ENCODE measurements around the gene MFSD1. TPM values are rescaled to one million over a fixed set of nuclear protein-coding genes. Genes with fewer than 3 reads are reported as not detected.

Gene MFSD1
- total RNA-seq, 4 donors from 2014 or later, result 9.2 to 86.6 (median 64.0) TPM

GRCh38 chr3:158847885-158848284 is 46.0 kb downstream of the MFSD1 start:
- Histone ChIP-seq H3K36me3 (no peaks in the 10 kb centered on the region), H3K27ac (no peak overlapping the region), H3K4me3 (no peak overlapping the region), H3K4me1 (no peaks in the 10 kb centered on the region), H3K27me3 (no peaks in the 10 kb centered on the region), H3K9me3 (no peaks in the 10 kb centered on the region)
- in situ Hi-C loops (cut with MboI; ENCODE audit: low pct_ligation_motif_present in 1 of 4, low pct_unique_long_range_greater_than_20kb in 1 of 4, low sequenced_read_pairs in 3 of 4) (loop anchor here (5.0 to 25.0 kb wide), 5 partner anchors 407 to 964 kb away; no protein-coding TSS in a partner anchor), intact Hi-C loops (cut with DNase I; ENCODE audit: low total_unique reads) (no loop called here)
- no peak for TF ChIP-seq EP300 (IDR thresholded peaks at IDR 0.05; ENCODE audit: low read depth)
- no peak for TF ChIP-seq POLR2A (IDR thresholded peaks at IDR 0.05)
- no peak for TF ChIP-seq POLR2AphosphoS5 (IDR thresholded peaks at IDR 0.05)
- no peak for TF ChIP-seq CTCF (IDR thresholded peaks at IDR 0.05)
- no peak for DNase-seq
- 47 to 55% methylated on average over 2 to 3 of the region's 3 CpGs for WGBS, 2 donors (ENCODE audit: low coverage in 1 of 2)

DNA sequence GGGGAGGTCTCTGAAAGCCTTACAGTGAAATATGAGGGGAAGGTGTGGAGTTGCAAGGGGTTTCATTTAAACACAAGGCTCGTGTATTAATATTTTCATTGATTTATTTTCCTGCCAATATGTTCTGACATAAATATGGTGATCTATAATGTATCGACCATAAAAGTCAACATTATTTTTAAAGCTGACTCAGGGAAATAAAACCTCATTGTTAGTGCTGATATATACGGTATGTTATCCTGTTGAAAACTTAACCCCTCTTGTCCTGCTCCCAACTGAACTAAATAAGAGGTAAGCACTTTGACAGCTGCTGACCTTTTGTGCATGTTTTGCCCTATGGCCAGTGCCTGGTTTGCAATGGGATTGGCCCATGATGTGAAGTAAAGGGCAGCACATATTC is 47.9 kb downstream of the MFSD1 start:
- no peak for DNase-seq
- H3K4me3 ChIP-seq, result no peak overlapping the region
- in situ Hi-C loops (cut with MboI; ENCODE audit: low pct_ligation_motif_present in 1 of 4, low pct_unique_long_range_greater_than_20kb in 1 of 4, low sequenced_read_pairs in 3 of 4), result loop anchor here (5.0 to 25.0 kb wide), 5 partner anchors 405 to 963 kb away; no protein-coding TSS in a partner anchor
- intact Hi-C loops (cut with DNase I; ENCODE audit: low total_unique reads), result no loop called here
- H3K36me3 ChIP-seq, result no peaks in the 10 kb centered on the region
- TF ChIP-seq POLR2AphosphoS5 (IDR thresholded peaks at IDR 0.05) (no peak), EP300 (IDR thresholded peaks at IDR 0.05; ENCODE audit: low read depth) (no peak), CTCF (IDR thresholded peaks at IDR 0.05) (no peak), POLR2A (IDR thresholded peaks at IDR 0.05) (no peak)
- H3K27me3 ChIP-seq, result no peaks in the 10 kb centered on the region
- no peaks in the 10 kb centered on the region for H3K4me1 ChIP-seq
- WGBS, 2 donors (ENCODE audit: low coverage in 1 of 2), result 56 to 59% methylated on average over 3 of the region's 3 CpGs
- no peaks in the 10 kb centered on the region for H3K9me3 ChIP-seq
- no peak overlapping the region for H3K27ac ChIP-seq

- no peak for DNase-seq
- no peaks in the 10 kb centered on the region for H3K36me3 ChIP-seq
- no peak overlapping the region for H3K4me3 ChIP-seq
- H3K27ac ChIP-seq, result no peak overlapping the region
- in situ Hi-C loops (cut with MboI; ENCODE audit: low pct_ligation_motif_present in 1 of 4, low pct_unique_long_range_greater_than_20kb in 1 of 4, low sequenced_read_pairs in 3 of 4) (no loop called here), intact Hi-C loops (cut with DNase I; ENCODE audit: low total_unique reads) (no loop called here)
- TF ChIP-seq POLR2A (IDR thresholded peaks at IDR 0.05), result no peak
- TF ChIP-seq POLR2AphosphoS5 (IDR thresholded peaks at IDR 0.05), result no peak
- TF ChIP-seq CTCF (IDR thresholded peaks at IDR 0.05), result no peak
- no peak for TF ChIP-seq EP300 (IDR thresholded peaks at IDR 0.05; ENCODE audit: low read depth)
- H3K27me3 ChIP-seq, result no peaks in the 10 kb centered on the region
- no peaks in the 10 kb centered on the region for H3K9me3 ChIP-seq
- no peaks in the 10 kb centered on the region for H3K4me1 ChIP-seq
- WGBS, 2 donors (ENCODE audit: low coverage in 1 of 2), result 89% methylated on average over 3 of the region's 3 CpGs; no CpG with 5 or more reads in 1 of the 2 donors
Observed at GRCh38 chr3:158859362-158859761, 57.5 kb downstream of the MFSD1 start.

GRCh38 chr3:158863247-158863646 is 61.4 kb downstream of the MFSD1 start:
- H3K27me3 ChIP-seq, result no peaks in the 10 kb centered on the region
- no peaks in the 10 kb centered on the region for H3K9me3 ChIP-seq
- 78 to 88% methylated on average over 2 of the region's 2 CpGs for WGBS, 2 donors (ENCODE audit: low coverage in 1 of 2)
- H3K27ac ChIP-seq, result no peak overlapping the region
- in situ Hi-C loops (cut with MboI; ENCODE audit: low pct_ligation_motif_present in 1 of 4, low pct_unique_long_range_greater_than_20kb in 1 of 4, low sequenced_read_pairs in 3 of 4), result no loop called here
- no peak for DNase-seq
- intact Hi-C loops (cut with DNase I; ENCODE audit: low total_unique reads), result no loop called here
- TF ChIP-seq CTCF (IDR thresholded peaks at IDR 0.05), result no peak
- TF ChIP-seq POLR2A (IDR thresholded peaks at IDR 0.05), result no peak
- no peak for TF ChIP-seq EP300 (IDR thresholded peaks at IDR 0.05; ENCODE audit: low read depth)
- TF ChIP-seq POLR2AphosphoS5 (IDR thresholded peaks at IDR 0.05), result no peak
- H3K36me3 ChIP-seq, result no peaks in the 10 kb centered on the region
- no peaks in the 10 kb centered on the region for H3K4me1 ChIP-seq
- H3K4me3 ChIP-seq, result no peak overlapping the region

Data from transverse colon (tissue), 4 donors.